Upper lobe of left lung (tissue), 6 donors: ENCODE data around the gene CCDC33. TPM values are rescaled to one million over a fixed set of nuclear protein-coding genes. Genes with fewer than 3 reads are reported as not detected.

ENCODE experiments used
- ATAC-seq, 2 donors: fragments of 200-7000 bp; cut with Tn5 transposase; one replicate each; pipeline ENCODE4 v1.9.1; 2022; ENCODE audit warnings: mild to moderate bottlenecking in 2 of 2, moderate library complexity in 2 of 2; ENCODE audit not compliant: low FRiP score in 2 of 2
- DNase-seq, 2 donors: peaks; one replicate each; pipeline ENCODE4 v3.0.0-alpha.2; 2019 to 2020
- H3K27ac ChIP-seq, 4 donors: fragments of 200-600 bp; sonication (generic); one replicate each; pipeline ENCODE4 v1.5.1; 2016 to 2019
- H3K27me3 ChIP-seq, 4 donors: fragments of 200-600 bp; sonication (generic); one replicate each; pipeline ENCODE4 v1.5.1; 2017 to 2019
- H3K36me3 ChIP-seq, 4 donors: fragments of 200-600 bp; sonication (generic); one replicate each; pipeline ENCODE4 v1.5.1; 2016 to 2019
- H3K4me1 ChIP-seq, 4 donors: fragments of 200-600 bp; sonication (generic); one replicate each; pipeline ENCODE4 v1.5.1; 2018 to 2019
- H3K4me3 ChIP-seq, 4 donors: fragments of 200-600 bp; sonication (generic); one replicate each; pipeline ENCODE4 v1.5.1; 2017 to 2019; ENCODE audit warnings: mild to moderate bottlenecking in 2 of 4, moderate library complexity in 1 of 4
- H3K9me3 ChIP-seq, 4 donors: fragments of 200-600 bp; sonication (generic); one replicate each; pipeline ENCODE4 v1.5.1; 2018 to 2019
- CTCF ChIP-seq, 6 experiments: fragments of 450-650 bp in 4 of 6; fragments of 200-600 bp in 2 of 6; sonication (generic) in 2 of 6; IDR thresholded peaks; one replicate each; pipeline ENCODE4 v1.5.1; 2016 to 2019; ENCODE audit warnings: antibody characterized with exemption in 6 of 6
- EP300 ChIP-seq, 4 donors: sonication (generic); formaldehyde crosslinking; IDR thresholded peaks; one replicate each; pipeline ENCODE4 v1.5.1; 2017; ENCODE audit warnings: antibody characterized with exemption in 4 of 4, control low read depth in 2 of 4
- POLR2A ChIP-seq, 4 donors: fragments of 450-650 bp; IDR thresholded peaks; one replicate each; pipeline ENCODE4 v1.5.1; 2016 to 2017; ENCODE audit warnings: antibody characterized with exemption in 4 of 4, mild to moderate bottlenecking in 2 of 4
- POLR2AphosphoS5 ChIP-seq, 2 donors: sonication (generic); formaldehyde crosslinking; IDR thresholded peaks; one replicate each; pipeline ENCODE4 v1.5.1; 2017; ENCODE audit warnings: antibody characterized with exemption in 2 of 2
- WGBS, 2 donors: methylation state at CpG; one replicate each; pipeline ENCODE4 v1.1.5; 2017 to 2018; 5-methylcytosine and 5-hydroxymethylcytosine counted together
- total RNA-seq, 6 donors: library from RNA; depleted of rRNA in 4 of 6; stranded (reverse); fragments of >200 nt in 4 of 6; gene quantifications; one replicate each; pipeline versions ENCODE4 v1.1.0 to v1.2.1, GENCODE V29; 2016 to 2021
- donor health status: DM: no; HTN: no; CAD: no; lungs with moderate emphysema.
- donor health status: DM: no; HTN: yes; CAD: no; lungs with severe emphysema.

Gene CCDC33
- total RNA-seq, 6 donors from 2014 or later, result 3.8 to 43.4 (median 4.2) TPM; not detected in 1

GRCh38 chr15:74221399-74222239 lies 14.5 kb upstream of the CCDC33 start:
- Histone ChIP-seq H3K4me3 (no peak overlapping the region), H3K4me1 (peaks cover 0 to 2% (median 0%) of the 10 kb centered on the region in 4 donors), H3K36me3 (no peaks in the 10 kb centered on the region), H3K9me3 (no peaks in the 10 kb centered on the region), H3K27ac (no peak overlapping the region), H3K27me3 (peaks cover 0 to 3% (median 0%) of the 10 kb centered on the region in 4 donors)
- 43 to 64% methylated on average over 12 of the region's 12 CpGs for WGBS, 2 donors
- ATAC-seq (no peak), DNase-seq (no peak)
- no peak for TF ChIP-seq EP300 (IDR thresholded peaks at IDR 0.05)
- TF ChIP-seq CTCF (IDR thresholded peaks at IDR 0.05), result no peak
- no peak for TF ChIP-seq POLR2AphosphoS5 (IDR thresholded peaks at IDR 0.05)
- TF ChIP-seq POLR2A (IDR thresholded peaks at IDR 0.05), result no peak

GRCh38 chr15:74222240-74223119 lies 13.6 kb upstream of the CCDC33 start:
- Histone ChIP-seq H3K36me3 (no peaks in the 10 kb centered on the region), H3K9me3 (no peaks in the 10 kb centered on the region), H3K27me3 (peaks cover 0 to 3% (median 0%) of the 10 kb centered on the region in 4 donors), H3K27ac (no peak overlapping the region), H3K4me3 (no peak overlapping the region), H3K4me1 (peaks cover 0 to 2% (median 0%) of the 10 kb centered on the region in 4 donors)
- ATAC-seq (no peak), DNase-seq (no peak)
- WGBS, 2 donors, result 48 to 49% methylated on average over 24 to 25 of the region's 25 CpGs
- TF ChIP-seq POLR2A (IDR thresholded peaks at IDR 0.05) (no peak), POLR2AphosphoS5 (IDR thresholded peaks at IDR 0.05) (no peak), EP300 (IDR thresholded peaks at IDR 0.05) (no peak), CTCF (IDR thresholded peaks at IDR 0.05) (no peak)

- Histone ChIP-seq H3K4me1 (peaks cover 0 to 8% (median 6%) of the 10 kb centered on the region in 4 donors), H3K27ac (no peak overlapping the region), H3K4me3 (no peak overlapping the region), H3K36me3 (no peaks in the 10 kb centered on the region), H3K9me3 (no peaks in the 10 kb centered on the region), H3K27me3 (peaks cover 0 to 3% (median 0%) of the 10 kb centered on the region in 4 donors)
- DNase-seq (no peak), ATAC-seq (no peak)
- 59 to 66% methylated on average over 5 of the region's 5 CpGs for WGBS, 2 donors
- TF ChIP-seq EP300 (IDR thresholded peaks at IDR 0.05) (no peak), POLR2AphosphoS5 (IDR thresholded peaks at IDR 0.05) (no peak), CTCF (IDR thresholded peaks at IDR 0.05) (no peak), POLR2A (IDR thresholded peaks at IDR 0.05) (no peak)
These were observed 10.2 kb upstream of the CCDC33 start for GRCh38 chr15:74225928-74226327.

- no peaks in the 10 kb centered on the region for H3K36me3 ChIP-seq
- peaks cover 0 to 3% (median 0%) of the 10 kb centered on the region in 4 donors for H3K27me3 ChIP-seq
These were observed 9.2 kb upstream of the CCDC33 start for GRCh38 chr15:74226761-74227540.

More at GRCh38 chr15:74226761-74227540, 9.2 kb upstream of the CCDC33 start:
- TF ChIP-seq POLR2AphosphoS5 (IDR thresholded peaks at IDR 0.05) (no peak), CTCF (IDR thresholded peaks at IDR 0.05) (no peak), EP300 (IDR thresholded peaks at IDR 0.05) (no peak), POLR2A (IDR thresholded peaks at IDR 0.05) (no peak)
- Histone ChIP-seq H3K4me3 (no peak overlapping the region), H3K9me3 (no peaks in the 10 kb centered on the region), H3K4me1 (peaks cover 0 to 8% (median 6%) of the 10 kb centered on the region in 4 donors), H3K27ac (no peak overlapping the region)
- ATAC-seq, result no peak
- 90% methylated on average over 6 to 10 of the region's 10 CpGs for WGBS, 2 donors
- no peak for DNase-seq
